ACC112 (cell line): ENCODE measurements around the gene DSTN.

Experiments used
- H2AFZ ChIP-seq: fragments of 200-600 bp; sonication (generic); one replicate; pipeline ENCODE4 v1.6.0; 2017; ENCODE audit warnings: antibody characterized with exemption, low read length; ENCODE audit not compliant: unreplicated experiment
- H3K27ac ChIP-seq: fragments of 200-600 bp; sonication (generic); 2 replicates; pipeline ENCODE4 v1.5.1; 2014; ENCODE audit warnings: low read depth, mild to moderate bottlenecking, antibody characterized with exemption, low read length, moderate library complexity
- H3K27me3 ChIP-seq: fragments of 200-600 bp; sonication (generic); 2 replicates; pipeline ENCODE4 v1.6.1; 2014; ENCODE audit warnings: mild to moderate bottlenecking, antibody characterized with exemption, low read length, moderate library complexity, mixed read lengths; ENCODE audit not compliant: insufficient read depth
- H3K36me3 ChIP-seq: fragments of 200-600 bp; sonication (generic); 2 replicates; pipeline ENCODE4 v1.6.1; 2016; ENCODE audit warnings: mild to moderate bottlenecking, antibody characterized with exemption, low read length, moderate library complexity, mixed read lengths; ENCODE audit not compliant: insufficient read depth
- H3K4me1 ChIP-seq: fragments of 200-600 bp; sonication (generic); one replicate; pipeline ENCODE4 v1.6.1; 2016; ENCODE audit warnings: low read length, mixed read lengths; ENCODE audit not compliant: insufficient read depth, unreplicated experiment, control insufficient read depth
- H3K4me3 ChIP-seq: fragments of 200-600 bp; sonication (generic); 2 replicates; pipeline ENCODE4 v1.5.1; 2014; ENCODE audit warnings: mild to moderate bottlenecking, low read depth, low read length
- H3K79me2 ChIP-seq: fragments of 200-600 bp; sonication (generic); one replicate; pipeline ENCODE4 v1.6.0; 2016; ENCODE audit warnings: low read length; ENCODE audit not compliant: control insufficient read depth, unreplicated experiment, insufficient read depth

DSTN gene

GRCh38 chr20:17531665-17532025 lies 38.2 kb upstream of the DSTN start:
- Histone ChIP-seq H3K27ac (no peak overlapping the region), H3K4me1 (peaks cover 5% of the 10 kb centered on the region), H3K79me2 (no peaks in the 10 kb centered on the region), H3K4me3 (peak overlapping the region; percentile 73), H2AFZ (peak overlapping the region; percentile 39), H3K27me3 (no peaks in the 10 kb centered on the region), H3K36me3 (no peaks in the 10 kb centered on the region)

GRCh38 chr20:17533396-17533795 lies 36.5 kb upstream of the DSTN start:
- Histone ChIP-seq H3K4me3 (no peak overlapping the region), H3K4me1 (peaks cover 5% of the 10 kb centered on the region), H3K36me3 (no peaks in the 10 kb centered on the region), H3K27ac (no peak overlapping the region), H3K27me3 (no peaks in the 10 kb centered on the region), H2AFZ (no peak overlapping the region), H3K79me2 (no peaks in the 10 kb centered on the region)

GRCh38 chr20:17534077-17534476 lies 35.8 kb upstream of the DSTN start:
- Histone ChIP-seq H3K27ac (no peak overlapping the region), H3K4me1 (peaks cover 5% of the 10 kb centered on the region), H3K36me3 (no peaks in the 10 kb centered on the region), H2AFZ (no peak overlapping the region), H3K4me3 (no peak overlapping the region), H3K79me2 (no peaks in the 10 kb centered on the region), H3K27me3 (no peaks in the 10 kb centered on the region)

GRCh38 chr20:17536944-17537444 lies 32.9 kb upstream of the DSTN start:
- Histone ChIP-seq H3K36me3 (no peaks in the 10 kb centered on the region), H3K27ac (no peak overlapping the region), H3K27me3 (no peaks in the 10 kb centered on the region), H3K4me1 (peaks cover 6% of the 10 kb centered on the region), H2AFZ (peak overlapping the region; percentile 41), H3K4me3 (no peak overlapping the region), H3K79me2 (no peaks in the 10 kb centered on the region)

GRCh38 chr20:17537959-17538358 lies 31.9 kb upstream of the DSTN start:
- H3K4me1 ChIP-seq = peaks cover 13% of the 10 kb centered on the region
- no peak overlapping the region for H3K27ac ChIP-seq
- H2AFZ ChIP-seq = no peak overlapping the region
- no peaks in the 10 kb centered on the region for H3K79me2 ChIP-seq
- H3K27me3 ChIP-seq = no peaks in the 10 kb centered on the region
- H3K4me3 ChIP-seq = no peak overlapping the region
- H3K36me3 ChIP-seq = no peaks in the 10 kb centered on the region

GRCh38 chr20:17538517-17539170 lies 31.2 kb upstream of the DSTN start:
- Histone ChIP-seq H3K4me1 (peaks cover 15% of the 10 kb centered on the region), H3K4me3 (no peak overlapping the region), H2AFZ (no peak overlapping the region), H3K27ac (no peak overlapping the region), H3K27me3 (no peaks in the 10 kb centered on the region), H3K79me2 (no peaks in the 10 kb centered on the region), H3K36me3 (no peaks in the 10 kb centered on the region)

- Histone ChIP-seq H3K27ac (no peak overlapping the region; the same call in 1 of the 2 replicates), H3K36me3 (no peaks in the 10 kb centered on the region), H2AFZ (no peak overlapping the region), H3K4me3 (no peak overlapping the region), H3K27me3 (no peaks in the 10 kb centered on the region), H3K79me2 (no peaks in the 10 kb centered on the region), H3K4me1 (peaks cover 25% of the 10 kb centered on the region)
These were observed 28.3 kb upstream of the DSTN start for GRCh38 chr20:17541596-17541995.

GRCh38 chr20:17541996-17542395 lies 27.9 kb upstream of the DSTN start:
- Histone ChIP-seq H3K27me3 (no peaks in the 10 kb centered on the region), H3K36me3 (no peaks in the 10 kb centered on the region), H3K4me1 (peaks cover 25% of the 10 kb centered on the region), H3K4me3 (no peak overlapping the region), H2AFZ (no peak overlapping the region), H3K79me2 (no peaks in the 10 kb centered on the region), H3K27ac (peak overlapping the region; percentile 98)

- H3K4me1 ChIP-seq = peaks cover 25% of the 10 kb centered on the region
- no peak overlapping the region for H2AFZ ChIP-seq
- H3K79me2 ChIP-seq = no peaks in the 10 kb centered on the region
- H3K27ac ChIP-seq = peak overlapping the region; percentile 98
- no peaks in the 10 kb centered on the region for H3K36me3 ChIP-seq
- H3K27me3 ChIP-seq = no peaks in the 10 kb centered on the region
- peak overlapping the region; percentile 64; the same call in 1 of the 2 replicates for H3K4me3 ChIP-seq
These were observed 27.4 kb upstream of the DSTN start for GRCh38 chr20:17542481-17542880.

- Histone ChIP-seq H2AFZ (peak overlapping the region; percentile 28), H3K36me3 (no peaks in the 10 kb centered on the region), H3K4me1 (peaks cover 25% of the 10 kb centered on the region), H3K27ac (peak overlapping the region; percentile 98), H3K79me2 (no peaks in the 10 kb centered on the region), H3K4me3 (peak overlapping the region; percentile 64), H3K27me3 (no peaks in the 10 kb centered on the region)
These were observed 26.9 kb upstream of the DSTN start for GRCh38 chr20:17542993-17543412.

- H3K27ac ChIP-seq = peak overlapping the region; percentile 98
- H2AFZ ChIP-seq = peak overlapping the region; percentile 28
- no peaks in the 10 kb centered on the region for H3K79me2 ChIP-seq
These were observed 26.2 kb upstream of the DSTN start for GRCh38 chr20:17543531-17544131.

More at GRCh38 chr20:17543531-17544131, 26.2 kb upstream of the DSTN start:
- peak overlapping the region; percentile 64 for H3K4me3 ChIP-seq
- H3K36me3 ChIP-seq = no peaks in the 10 kb centered on the region
- H3K27me3 ChIP-seq = no peaks in the 10 kb centered on the region
- H3K4me1 ChIP-seq = peaks cover 25% of the 10 kb centered on the region
